Endothelial cell (in vitro differentiated cells): ENCODE data around the gene PLD1. TPM values are rescaled to one million over a fixed set of nuclear protein-coding genes. Genes with fewer than 3 reads are reported as not detected.

Source experiments
- DNase-seq: peaks from one replicate; pipeline ENCODE4 v3.0.0; 2021; ENCODE audit warnings: low spot score
- H3K27ac Mint-ChIP-seq: one replicate; pipeline ENCODE4 v1.8.0; 2021; ENCODE audit warnings: mixed read lengths, inconsistent platforms; ENCODE audit not compliant: unreplicated experiment
- H3K27me3 Mint-ChIP-seq: one replicate; pipeline ENCODE4 v1.8.0; 2021; ENCODE audit warnings: mild to moderate bottlenecking, moderate library complexity, mixed read lengths, inconsistent platforms; ENCODE audit not compliant: unreplicated experiment
- H3K36me3 Mint-ChIP-seq: one replicate; pipeline ENCODE4 v1.8.0; 2021; ENCODE audit warnings: mild to moderate bottlenecking, low read depth, mixed read lengths, inconsistent platforms; ENCODE audit not compliant: unreplicated experiment
- H3K4me1 Mint-ChIP-seq: one replicate; pipeline ENCODE4 v1.8.0; 2021; ENCODE audit warnings: mild to moderate bottlenecking, mixed read lengths, inconsistent platforms; ENCODE audit not compliant: unreplicated experiment
- H3K4me3 Mint-ChIP-seq: one replicate; pipeline ENCODE4 v1.8.0; 2021; ENCODE audit warnings: mild to moderate bottlenecking, mixed read lengths, inconsistent platforms; ENCODE audit not compliant: unreplicated experiment
- H3K9me3 Mint-ChIP-seq: one replicate; pipeline ENCODE4 v1.8.0; 2021; ENCODE audit warnings: mixed read lengths, inconsistent platforms; ENCODE audit not compliant: unreplicated experiment
- total RNA-seq: library from RNA; stranded (reverse); fragmentation: NEBNext Ultra II Directional; extraction: Animal tissue kit (Norgen Biotek cat#: 25700); gene quantifications from one replicate; pipeline ENCODE4 v1.2.1, GENCODE V29; 2021; ENCODE audit not compliant: unreplicated experiment
- TF ChIP-seq, protein P1 (sequence below): fragments of 200-600 bp; sonication (generic); IDR thresholded peaks from one replicate; pipeline ENCODE4 v1.5.0; 2021; ENCODE audit warnings: antibody characterized with exemption; ENCODE audit not compliant: unreplicated experiment

The PLD1 gene
- total RNA-seq, 1 donor from 2014 or later: 61.5 TPM

DNA sequence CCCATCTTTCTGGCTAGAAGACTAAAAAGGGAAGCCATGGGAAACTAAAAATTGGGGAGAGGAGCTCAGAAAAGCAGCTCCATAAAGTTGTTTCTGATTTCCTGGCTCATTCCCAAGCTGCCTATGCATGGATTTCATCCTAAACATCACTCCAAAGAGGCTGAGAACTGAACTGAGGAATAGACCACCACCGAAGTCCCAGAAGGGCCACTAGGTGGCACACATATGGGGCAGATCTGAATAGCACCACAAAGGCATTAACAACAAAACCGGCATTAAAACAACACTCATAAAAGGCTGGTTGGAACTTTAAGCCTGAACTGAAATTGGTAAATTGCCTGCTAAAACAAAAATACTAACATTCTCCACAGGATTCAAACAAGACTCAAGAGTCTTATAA lies 106.3 kb downstream of the PLD1 start:
- DNase-seq: no peak
- H3K4me1 Mint-ChIP-seq: no peaks in the 10 kb centered on the region
- TF ChIP-seq, protein P1, sequence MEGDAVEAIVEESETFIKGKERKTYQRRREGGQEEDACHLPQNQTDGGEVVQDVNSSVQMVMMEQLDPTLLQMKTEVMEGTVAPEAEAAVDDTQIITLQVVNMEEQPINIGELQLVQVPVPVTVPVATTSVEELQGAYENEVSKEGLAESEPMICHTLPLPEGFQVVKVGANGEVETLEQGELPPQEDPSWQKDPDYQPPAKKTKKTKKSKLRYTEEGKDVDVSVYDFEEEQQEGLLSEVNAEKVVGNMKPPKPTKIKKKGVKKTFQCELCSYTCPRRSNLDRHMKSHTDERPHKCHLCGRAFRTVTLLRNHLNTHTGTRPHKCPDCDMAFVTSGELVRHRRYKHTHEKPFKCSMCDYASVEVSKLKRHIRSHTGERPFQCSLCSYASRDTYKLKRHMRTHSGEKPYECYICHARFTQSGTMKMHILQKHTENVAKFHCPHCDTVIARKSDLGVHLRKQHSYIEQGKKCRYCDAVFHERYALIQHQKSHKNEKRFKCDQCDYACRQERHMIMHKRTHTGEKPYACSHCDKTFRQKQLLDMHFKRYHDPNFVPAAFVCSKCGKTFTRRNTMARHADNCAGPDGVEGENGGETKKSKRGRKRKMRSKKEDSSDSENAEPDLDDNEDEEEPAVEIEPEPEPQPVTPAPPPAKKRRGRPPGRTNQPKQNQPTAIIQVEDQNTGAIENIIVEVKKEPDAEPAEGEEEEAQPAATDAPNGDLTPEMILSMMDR: peak; percentile 44
- peak overlapping the region; percentile 53 for H3K4me3 Mint-ChIP-seq
- no peak overlapping the region for H3K27ac Mint-ChIP-seq
- no peaks in the 10 kb centered on the region for H3K9me3 Mint-ChIP-seq
- peaks cover 3% of the 10 kb centered on the region for H3K27me3 Mint-ChIP-seq
- H3K36me3 Mint-ChIP-seq: peaks cover 54% of the 10 kb centered on the region

DNA sequence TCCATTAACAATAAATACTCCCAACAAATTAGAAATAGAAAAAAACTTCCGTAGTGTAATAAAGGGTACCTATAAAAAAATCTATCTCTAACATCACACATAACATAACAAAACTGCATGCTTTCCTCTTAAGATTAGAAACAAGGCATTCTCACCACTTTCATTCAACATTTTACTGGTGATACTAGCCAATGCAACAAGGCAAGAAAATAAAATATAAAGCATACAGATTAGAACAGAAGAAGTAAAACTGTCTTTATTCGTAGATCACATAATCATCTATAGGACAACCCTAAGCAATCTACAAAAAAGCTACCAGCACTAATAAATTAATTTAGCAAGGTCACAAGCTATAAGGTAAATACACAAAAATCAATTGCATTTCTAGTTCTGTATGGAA lies 107.1 kb downstream of the PLD1 start:
- DNase-seq: no peak
- TF ChIP-seq, protein P1: no peak
- H3K4me1 Mint-ChIP-seq: no peaks in the 10 kb centered on the region
- H3K27me3 Mint-ChIP-seq: peaks cover 5% of the 10 kb centered on the region
- no peak overlapping the region for H3K27ac Mint-ChIP-seq
- no peak overlapping the region for H3K4me3 Mint-ChIP-seq
- peaks cover 54% of the 10 kb centered on the region for H3K36me3 Mint-ChIP-seq
- no peaks in the 10 kb centered on the region for H3K9me3 Mint-ChIP-seq

DNA sequence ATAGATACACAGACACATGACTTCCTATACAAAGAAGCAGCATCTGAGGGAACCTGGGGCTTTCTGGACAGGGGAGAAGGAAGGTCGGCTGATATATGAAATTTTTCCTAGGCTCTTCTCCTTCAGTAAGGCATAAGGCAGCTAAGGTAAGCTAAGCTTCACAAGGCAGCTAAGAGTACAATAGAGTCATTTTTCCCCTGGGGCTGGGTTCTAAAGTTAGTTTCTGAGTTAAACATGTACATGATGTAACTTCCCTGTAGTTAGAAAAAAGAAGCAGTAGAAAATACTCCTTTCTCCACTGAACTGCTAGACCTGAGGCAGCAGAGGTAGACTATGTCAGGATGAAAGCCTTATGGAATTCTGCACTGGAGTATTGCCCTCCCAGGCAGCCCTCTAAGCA lies 109.6 kb downstream of the PLD1 start:
- TF ChIP-seq, protein P1: no peak
- DNase-seq: no peak
- peaks cover 8% of the 10 kb centered on the region for H3K27me3 Mint-ChIP-seq
- H3K4me3 Mint-ChIP-seq: no peak overlapping the region
- H3K4me1 Mint-ChIP-seq: no peaks in the 10 kb centered on the region
- no peak overlapping the region for H3K27ac Mint-ChIP-seq
- no peaks in the 10 kb centered on the region for H3K9me3 Mint-ChIP-seq
- H3K36me3 Mint-ChIP-seq: peaks cover 43% of the 10 kb centered on the region

DNA sequence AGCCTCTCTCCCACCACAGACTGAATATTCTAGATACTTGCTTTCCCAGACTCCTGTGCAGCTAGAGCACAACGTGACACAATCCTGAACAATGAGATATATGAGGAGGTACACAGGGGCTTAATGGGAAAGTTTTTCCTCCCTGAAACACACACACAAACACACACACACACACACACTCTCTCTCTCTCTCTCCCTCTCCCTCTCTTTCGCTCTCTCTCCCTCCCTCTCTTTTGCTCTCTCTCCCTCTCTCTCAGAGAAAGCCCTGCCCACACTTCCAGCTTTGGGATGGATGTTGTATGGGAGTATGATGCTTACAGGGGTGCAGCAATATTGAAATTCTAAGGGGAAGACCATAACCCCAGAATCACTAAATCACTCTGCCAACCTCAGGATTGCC lies 110.1 kb downstream of the PLD1 start:
- no peak overlapping the region for H3K27ac Mint-ChIP-seq
- no peak for DNase-seq
- H3K27me3 Mint-ChIP-seq: peaks cover 8% of the 10 kb centered on the region
- TF ChIP-seq, protein P1: no peak
- H3K4me1 Mint-ChIP-seq: no peaks in the 10 kb centered on the region
- no peak overlapping the region for H3K4me3 Mint-ChIP-seq
- no peaks in the 10 kb centered on the region for H3K9me3 Mint-ChIP-seq
- peaks cover 43% of the 10 kb centered on the region for H3K36me3 Mint-ChIP-seq

DNA sequence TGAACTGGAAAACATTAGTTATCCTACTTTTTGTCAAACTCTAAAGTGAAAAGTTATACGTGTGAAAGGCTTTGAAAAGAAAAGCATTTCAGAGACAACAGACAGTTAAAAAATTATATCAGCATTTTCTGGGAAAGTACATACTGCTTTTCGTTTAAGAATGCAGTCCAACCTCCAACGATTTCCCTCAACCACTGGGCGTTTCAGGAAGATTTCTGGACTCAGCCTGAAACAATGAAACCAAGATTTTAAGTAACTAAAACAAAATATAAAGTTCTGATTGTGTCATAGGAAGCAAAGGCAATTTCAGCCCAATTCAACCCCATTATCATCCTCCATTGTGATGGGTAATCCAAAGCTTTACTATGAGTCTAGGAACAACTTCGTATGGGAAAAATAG lies 110.7 kb downstream of the PLD1 start:
- Mint-ChIP-seq H3K9me3 (no peaks in the 10 kb centered on the region), H3K4me3 (no peak overlapping the region), H3K4me1 (no peaks in the 10 kb centered on the region), H3K36me3 (peaks cover 37% of the 10 kb centered on the region), H3K27me3 (peaks cover 8% of the 10 kb centered on the region), H3K27ac (no peak overlapping the region)
- TF ChIP-seq, protein P1: no peak
- no peak for DNase-seq
